B cell (primary cell): ENCODE results near the gene RFC3. TPM values are rescaled to one million over a fixed set of nuclear protein-coding genes. Genes with fewer than 3 reads are reported as not detected.

Source experiments
- ATAC-seq: fragments of 200-7000 bp; cut with Tn5 transposase; one replicate; pipeline ENCODE4 v1.10.0; 2021; ENCODE audit warnings: low read depth, mild to moderate bottlenecking, moderate number of reproducible peaks, moderate library complexity
- CTCF ChIA-PET: fragments of 350-600 bp; sonication (Branson Sonifier 250); formaldehyde crosslinking; loops from one replicate; lab custom pipeline; 2021; ENCODE audit warnings: antibody characterized with exemption, inconsistent platforms; lab: Charles Lee
- POLR2A ChIA-PET: fragments of 350-600 bp; sonication (Branson Sonifier 250); formaldehyde crosslinking; loops from one replicate; lab custom pipeline; 2021; ENCODE audit warnings: antibody characterized with exemption; lab: Charles Lee
- DNase-seq: peaks from one replicate; pipeline ENCODE4 v3.0.0; 2013
- H2AFZ ChIP-seq: 2 replicates; pipeline ENCODE4 v1.6.1; 2012; ENCODE audit warnings: mild to moderate bottlenecking, low read depth, low read length; ENCODE audit not compliant: insufficient read depth, poor library complexity, severe bottlenecking
- H3K27ac ChIP-seq, 2 donors: 1 replicate in 1 of 2; 2 replicates in 1 of 2; pipeline ENCODE4 v1.5.1; 2012 to 2013; ENCODE audit warnings: low read length in 2 of 2, mild to moderate bottlenecking in 2 of 2, moderate library complexity in 1 of 2
- H3K27me3 ChIP-seq, 4 experiments: fragments of 200-600 bp in 1 of 4; sonication (generic) in 1 of 4; replicated peaks in 1 of 4; 1 replicate in 2 of 4; 2 replicates in 2 of 4; pipeline versions ENCODE4 v1.6.1 to v1.7.0; 2013 to 2016; ENCODE audit warnings: low read length in 3 of 4, mild to moderate bottlenecking in 2 of 4, mixed read lengths in 1 of 4, moderate library complexity in 1 of 4; ENCODE audit not compliant: insufficient read depth in 4 of 4, control insufficient read depth in 3 of 4; ENCODE audit errors: control extremely low read depth in 1 of 4
- H3K36me3 ChIP-seq, 2 experiments: replicated peaks in 1 of 2; 1 replicate in 1 of 2; 2 replicates in 1 of 2; pipeline versions ENCODE4 v1.6.1 to v1.7.1; 2013; ENCODE audit warnings: low read length in 1 of 2; ENCODE audit not compliant: insufficient read depth in 2 of 2, control insufficient read depth in 1 of 2; ENCODE audit errors: control extremely low read depth in 1 of 2, extremely low read depth in 1 of 2
- H3K4me1 ChIP-seq, 2 donors: fragments of 200-600 bp in 1 of 2; sonication (generic) in 1 of 2; 1 replicate in 1 of 2; 2 replicates in 1 of 2; pipeline versions ENCODE4 v1.5.1 to v1.6.1; 2013 to 2017; ENCODE audit warnings: low read length in 2 of 2; ENCODE audit not compliant: control insufficient read depth in 2 of 2, insufficient read depth in 2 of 2
- H3K4me2 ChIP-seq: replicated peaks from 2 replicates; pipeline ENCODE3; 2012; ENCODE audit warnings: mild to moderate bottlenecking, low read depth, low read length; ENCODE audit not compliant: poor library complexity, severe bottlenecking
- H3K4me3 ChIP-seq, 5 experiments: fragments of 200-600 bp in 1 of 5; sonication (generic) in 1 of 5; 1 replicate in 3 of 5; 2 replicates in 2 of 5; pipeline versions ENCODE4 v1.5.1 to v1.7.0; 2011 to 2016; ENCODE audit warnings: low read length in 4 of 5, mild to moderate bottlenecking in 4 of 5, low read depth in 2 of 5, control low read depth in 1 of 5, moderate library complexity in 1 of 5; ENCODE audit not compliant: insufficient read depth in 1 of 5; ENCODE audit errors: control extremely low read depth in 1 of 5, extremely low read depth in 1 of 5
- H3K79me2 ChIP-seq: fragments of 200-600 bp; sonication (generic); one replicate; pipeline ENCODE4 v1.6.0; 2016; ENCODE audit warnings: low read length; ENCODE audit not compliant: control insufficient read depth, insufficient read depth
- H3K9ac ChIP-seq: fragments of 200-600 bp; sonication (generic); 2 replicates; pipeline ENCODE4 v1.6.1; 2017; ENCODE audit warnings: mild to moderate bottlenecking, low read length, moderate library complexity
- H3K9me3 ChIP-seq, 3 donors: one replicate each; pipeline versions ENCODE4 v1.6.1 to v1.7.1; 2013; ENCODE audit warnings: low read length in 2 of 3; ENCODE audit not compliant: control insufficient read depth in 2 of 3, insufficient read depth in 1 of 3; ENCODE audit errors: control extremely low read depth in 1 of 3
- H4K20me1 ChIP-seq: 2 replicates; pipeline ENCODE4 v1.6.0; 2012; ENCODE audit warnings: mild to moderate bottlenecking, low read length; ENCODE audit not compliant: insufficient read depth, control insufficient read depth, poor library complexity, severe bottlenecking
- H3K27ac Mint-ChIP-seq: one replicate; pipeline ENCODE4 v1.8.0; 2021; ENCODE audit warnings: mixed read lengths
- H3K27me3 Mint-ChIP-seq: one replicate; pipeline ENCODE4 v1.8.0; 2021; ENCODE audit warnings: mixed read lengths
- H3K4me1 Mint-ChIP-seq: one replicate; pipeline ENCODE4 v1.8.0; 2021; ENCODE audit warnings: mixed read lengths
- H3K4me3 Mint-ChIP-seq: one replicate; pipeline ENCODE4 v1.8.0; 2021; ENCODE audit warnings: mixed read lengths
- H3K9me3 Mint-ChIP-seq: one replicate; pipeline ENCODE4 v1.8.0; 2022; ENCODE audit warnings: mixed read lengths; ENCODE audit not compliant: insufficient read depth
- EZH2 ChIP-seq: IDR thresholded peaks from 2 replicates; pipeline ENCODE4 v1.6.1; 2012; ENCODE audit warnings: borderline replicate concordance, low read depth, mild to moderate bottlenecking, moderate library complexity, low read length; ENCODE audit not compliant: insufficient read depth, poor library complexity, severe bottlenecking
- WGBS: methylation state at CpG from one replicate; pipeline ENCODE4 v1.1.5; 2013; ENCODE audit warnings: missing lambda C conversion rate; ENCODE audit not compliant: insufficient coverage; 5-methylcytosine and 5-hydroxymethylcytosine counted together
- intact Hi-C: fragments of 100-400 bp; cut with micrococcal nuclease; formaldehyde crosslinking; loops from one replicate; pipeline ENCODE4 v1.10.0; 2022
- polyA plus RNA-seq: library from polyadenylated mRNA; depleted of rRNA; stranded (reverse); fragments of >200 nt; gene quantifications from 2 replicates; pipeline ENCODE4 v1.2.3, GENCODE V29; 2012
- total RNA-seq, 2 donors: library from RNA; stranded (reverse); fragments of 120-200 nt in 1 of 2; gene quantifications; 1 replicate in 1 of 2; 2 replicates in 1 of 2; pipeline versions ENCODE4 v1.2.3 to v1.2.4, GENCODE V29; 2013 to 2022
- TF ChIP-seq, protein P1 (sequence below): fragments of 200-600 bp; IDR thresholded peaks from one replicate; pipeline ENCODE4 v1.8.0; 2022; ENCODE audit warnings: antibody characterized with exemption, mild to moderate bottlenecking

The RFC3 gene
- total and polyA plus RNA-seq, 2 donors (not counting 1 experiment from before 2014, with no cell fraction given): 3.2 to 9.4 TPM

DNA sequence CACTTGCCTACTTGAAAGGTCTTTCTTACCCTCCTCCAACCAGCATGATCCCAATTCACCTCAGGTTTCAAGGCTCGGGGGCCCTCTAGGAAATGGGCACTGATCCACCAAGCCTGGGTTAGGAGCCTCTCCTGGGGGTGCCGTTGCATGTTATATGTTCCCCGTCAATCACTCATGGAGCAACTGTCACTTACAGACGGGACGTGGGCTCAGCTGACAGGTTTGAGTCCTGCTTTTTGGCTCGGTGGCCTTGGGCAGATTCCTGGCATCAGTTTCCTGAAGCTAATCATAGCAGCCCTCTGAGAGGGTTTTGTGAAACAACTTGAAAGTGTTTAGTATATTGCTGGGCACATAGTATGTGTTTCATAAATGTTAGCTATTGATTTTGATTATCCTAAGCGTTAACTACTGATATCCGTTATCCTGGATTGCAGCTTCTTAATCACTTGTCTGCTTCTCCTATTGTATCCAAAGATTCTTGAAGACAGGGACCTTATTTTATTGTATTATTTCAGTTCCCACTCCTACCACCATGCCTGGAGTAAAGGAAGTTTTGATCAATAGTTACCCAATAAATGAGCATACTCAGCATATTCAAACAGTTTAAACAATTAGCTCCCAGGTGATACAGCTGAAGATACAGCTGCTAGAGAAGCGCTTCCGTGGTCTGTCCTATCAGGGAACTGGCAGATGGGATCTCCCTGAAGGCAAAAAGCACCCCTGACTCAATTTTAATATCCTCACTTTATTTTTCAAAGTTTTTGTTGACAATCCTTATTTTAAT, 57.9 kb downstream of the RFC3 start:
- CTCF ChIA-PET: no interaction called here
- Histone ChIP-seq H3K27me3 (no peaks in the 10 kb centered on the region), H2AFZ (no peak overlapping the region), H3K4me1 (no peaks in the 10 kb centered on the region), H4K20me1 (no peaks in the 10 kb centered on the region), H3K27ac (no peak overlapping the region), H3K4me2 (no peak overlapping the region), H3K4me3 (no peak overlapping the region), H3K79me2 (no peaks in the 10 kb centered on the region), H3K9ac (no peak overlapping the region), H3K36me3 (no peaks in the 10 kb centered on the region), H3K9me3 (no peaks in the 10 kb centered on the region)
- ATAC-seq: no peak
- no peaks in the 10 kb centered on the region for H3K4me1 Mint-ChIP-seq
- no peak for TF ChIP-seq EZH2
- DNase-seq: no peak
- POLR2A ChIA-PET: no interaction called here
- no peaks in the 10 kb centered on the region for H3K9me3 Mint-ChIP-seq
- no peak overlapping the region for H3K27ac Mint-ChIP-seq
- intact Hi-C loops: no loop called here
- H3K4me3 Mint-ChIP-seq: no peak overlapping the region
- WGBS: 94% methylated on average over 6 of the region's 10 CpGs
- H3K27me3 Mint-ChIP-seq: no peaks in the 10 kb centered on the region

GRCh38 chr13:33876716-33877394, 58.9 kb downstream of the RFC3 start:
- no CpG with 5 or more reads among the region's 5 CpGs for WGBS
- no peak overlapping the region for H3K27ac Mint-ChIP-seq
- CTCF ChIA-PET: no interaction called here

More at GRCh38 chr13:33876716-33877394, 58.9 kb downstream of the RFC3 start:
- H2AFZ ChIP-seq: no peak overlapping the region
- no peak overlapping the region for H3K4me3 ChIP-seq
- no peak for TF ChIP-seq EZH2
- TF ChIP-seq, protein P1, sequence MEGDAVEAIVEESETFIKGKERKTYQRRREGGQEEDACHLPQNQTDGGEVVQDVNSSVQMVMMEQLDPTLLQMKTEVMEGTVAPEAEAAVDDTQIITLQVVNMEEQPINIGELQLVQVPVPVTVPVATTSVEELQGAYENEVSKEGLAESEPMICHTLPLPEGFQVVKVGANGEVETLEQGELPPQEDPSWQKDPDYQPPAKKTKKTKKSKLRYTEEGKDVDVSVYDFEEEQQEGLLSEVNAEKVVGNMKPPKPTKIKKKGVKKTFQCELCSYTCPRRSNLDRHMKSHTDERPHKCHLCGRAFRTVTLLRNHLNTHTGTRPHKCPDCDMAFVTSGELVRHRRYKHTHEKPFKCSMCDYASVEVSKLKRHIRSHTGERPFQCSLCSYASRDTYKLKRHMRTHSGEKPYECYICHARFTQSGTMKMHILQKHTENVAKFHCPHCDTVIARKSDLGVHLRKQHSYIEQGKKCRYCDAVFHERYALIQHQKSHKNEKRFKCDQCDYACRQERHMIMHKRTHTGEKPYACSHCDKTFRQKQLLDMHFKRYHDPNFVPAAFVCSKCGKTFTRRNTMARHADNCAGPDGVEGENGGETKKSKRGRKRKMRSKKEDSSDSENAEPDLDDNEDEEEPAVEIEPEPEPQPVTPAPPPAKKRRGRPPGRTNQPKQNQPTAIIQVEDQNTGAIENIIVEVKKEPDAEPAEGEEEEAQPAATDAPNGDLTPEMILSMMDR: no peak
- H3K4me1 ChIP-seq: no peaks in the 10 kb centered on the region
- no peaks in the 10 kb centered on the region for H4K20me1 ChIP-seq
- Mint-ChIP-seq H3K4me3 (no peak overlapping the region), H3K9me3 (no peaks in the 10 kb centered on the region), H3K4me1 (no peaks in the 10 kb centered on the region), H3K27me3 (no peaks in the 10 kb centered on the region)
- H3K27ac ChIP-seq: no peak overlapping the region
- ATAC-seq (no peak), DNase-seq (no peak)
- H3K36me3 ChIP-seq: no peaks in the 10 kb centered on the region
- H3K9ac ChIP-seq: no peak overlapping the region
- H3K4me2 ChIP-seq: no peak overlapping the region
- no peaks in the 10 kb centered on the region for H3K79me2 ChIP-seq
- no peaks in the 10 kb centered on the region for H3K9me3 ChIP-seq
- intact Hi-C loops: no loop called here
- H3K27me3 ChIP-seq: no peaks in the 10 kb centered on the region
- POLR2A ChIA-PET: no interaction called here
